GM19193 (cell line): Measurements from ENCODE around the gene EEF1AKMT3.

Source experiments
- POLR2A ChIP-seq: IDR thresholded peaks from 4 replicates; pipeline ENCODE4 v1.6.1; 2011; ENCODE audit not compliant: insufficient read depth, insufficient read length; ENCODE audit errors: extremely low read depth

The EEF1AKMT3 gene

GRCh38 chr12:57754411-57755193 is 17.8 kb upstream of the EEF1AKMT3 start, which contains the start of gene MARCHF9:
TSS of gene MARCHF9 (plus strand) at chr12:57755103. CDS start at chr12:57755529, 426 bp downstream.
- peak; percentile 40 for TF ChIP-seq POLR2A

DNA sequence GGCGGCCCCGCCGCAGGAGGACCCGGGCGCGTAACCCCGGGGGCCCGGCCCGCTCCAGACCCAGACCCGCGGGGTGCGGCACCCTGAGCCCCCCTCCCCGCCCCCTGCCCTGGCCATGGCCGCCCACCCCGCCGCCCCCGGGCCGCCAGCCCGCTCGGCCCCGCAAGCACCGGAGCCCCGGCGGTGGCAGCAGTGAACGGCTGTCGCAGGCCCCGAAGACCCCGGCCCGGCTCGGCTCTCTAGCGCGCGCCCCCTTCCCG is 17.3 kb upstream of the EEF1AKMT3 start:
- no peak for TF ChIP-seq POLR2A

GRCh38 chr12:57755454-57756372 is 16.7 kb upstream of the EEF1AKMT3 start:
- no peak for TF ChIP-seq POLR2A

DNA sequence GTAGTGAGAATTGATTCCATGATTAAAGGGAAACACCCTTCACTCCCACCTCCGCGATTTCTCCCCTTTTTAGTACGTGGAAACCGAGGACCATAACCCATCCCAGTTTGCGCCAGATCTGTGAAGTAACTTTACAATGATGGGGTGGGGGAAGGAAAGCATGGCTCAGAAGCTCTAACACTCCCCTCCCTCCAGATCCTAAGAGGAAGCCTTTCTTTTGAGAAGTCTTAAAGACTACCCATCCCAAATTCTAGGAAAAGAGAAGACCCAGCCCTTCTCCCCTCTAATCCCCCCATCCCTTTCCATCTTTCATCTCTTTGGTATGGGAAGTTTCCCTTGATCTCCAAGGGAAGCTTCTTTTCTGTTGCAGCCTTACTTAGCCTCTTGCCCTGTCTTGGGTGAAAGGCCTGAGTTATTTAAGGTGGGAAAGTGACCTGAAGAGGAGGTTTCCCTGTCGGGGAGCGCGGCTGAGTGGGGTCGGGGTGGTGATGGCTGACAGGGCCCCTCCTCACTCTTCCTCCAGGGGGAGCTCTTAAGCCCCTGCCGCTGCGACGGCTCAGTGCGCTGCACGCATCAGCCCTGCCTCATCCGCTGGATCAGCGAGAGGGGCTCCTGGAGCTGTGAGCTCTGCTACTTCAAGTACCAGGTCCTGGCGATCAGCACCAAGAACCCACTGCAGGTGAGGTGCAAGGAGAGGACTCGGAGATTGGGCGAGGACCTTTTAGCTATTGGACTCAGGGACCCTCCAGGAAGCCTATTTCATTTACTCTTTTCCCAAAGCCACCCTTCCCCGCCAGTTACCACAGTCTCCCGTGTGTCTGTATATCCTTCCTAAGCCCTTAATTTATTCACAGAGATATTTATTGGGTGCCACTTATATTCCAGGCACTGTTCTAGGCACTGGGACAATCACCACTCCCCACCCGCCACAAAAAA is 15.7 kb upstream of the EEF1AKMT3 start:
- no peak for TF ChIP-seq POLR2A

DNA sequence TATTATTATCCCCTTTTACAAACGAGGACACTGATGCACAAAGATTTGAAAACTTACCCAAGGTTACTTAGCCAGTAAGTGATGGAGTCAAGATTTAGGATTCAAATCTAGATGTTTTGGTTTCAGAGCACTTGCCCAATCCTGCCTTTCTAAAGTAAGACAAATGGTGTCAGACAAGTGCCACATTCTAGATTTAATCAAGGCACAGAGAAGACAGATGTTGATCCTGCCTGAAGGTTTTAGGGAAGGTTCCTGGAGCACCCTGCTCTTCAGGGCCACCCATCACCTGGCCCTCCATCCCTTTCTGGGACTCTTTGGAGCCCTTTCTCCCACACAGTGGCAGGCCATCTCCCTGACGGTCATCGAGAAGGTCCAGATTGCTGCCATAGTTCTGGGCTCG is 14.6 kb upstream of the EEF1AKMT3 start:
- TF ChIP-seq POLR2A = no peak

GRCh38 chr12:57758552-57759359 is 13.7 kb upstream of the EEF1AKMT3 start:
- no peak for TF ChIP-seq POLR2A

- no peak for TF ChIP-seq POLR2A
Measured at GRCh38 chr12:57759360-57759980, 12.9 kb upstream of the EEF1AKMT3 start.

DNA sequence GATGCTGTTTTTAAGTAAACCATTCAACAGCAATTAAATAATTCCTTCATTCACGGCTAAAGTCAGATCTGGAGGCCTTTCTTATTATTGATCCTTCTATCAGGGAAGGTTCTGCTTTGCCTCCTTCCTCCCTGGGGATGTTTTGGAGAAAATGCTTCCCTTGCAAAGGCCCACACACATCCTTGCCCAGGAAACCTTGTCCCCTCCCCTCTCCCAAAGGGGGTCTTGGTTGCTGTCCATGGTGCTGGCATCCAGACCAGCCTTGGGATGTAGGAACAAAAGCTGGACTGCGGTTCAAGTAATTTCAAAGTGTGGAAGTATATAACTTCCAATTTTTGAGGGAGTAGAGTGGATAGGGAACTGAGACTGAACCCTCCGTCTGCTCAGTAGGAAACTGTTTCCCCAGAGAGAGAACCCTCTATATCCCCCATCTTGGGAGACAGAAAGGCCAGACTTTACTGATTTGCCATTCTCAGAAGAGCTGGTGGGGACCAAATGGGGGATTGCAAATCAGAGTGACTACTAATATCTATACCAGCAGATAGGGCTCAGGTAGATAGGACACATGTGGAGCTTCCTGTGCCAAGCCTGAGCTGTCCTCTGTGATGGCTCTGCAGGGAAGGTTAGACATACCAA is 11.9 kb upstream of the EEF1AKMT3 start:
- TF ChIP-seq POLR2A = no peak

GRCh38 chr12:57761391-57761998 is 10.9 kb upstream of the EEF1AKMT3 start:
- TF ChIP-seq POLR2A = no peak

DNA sequence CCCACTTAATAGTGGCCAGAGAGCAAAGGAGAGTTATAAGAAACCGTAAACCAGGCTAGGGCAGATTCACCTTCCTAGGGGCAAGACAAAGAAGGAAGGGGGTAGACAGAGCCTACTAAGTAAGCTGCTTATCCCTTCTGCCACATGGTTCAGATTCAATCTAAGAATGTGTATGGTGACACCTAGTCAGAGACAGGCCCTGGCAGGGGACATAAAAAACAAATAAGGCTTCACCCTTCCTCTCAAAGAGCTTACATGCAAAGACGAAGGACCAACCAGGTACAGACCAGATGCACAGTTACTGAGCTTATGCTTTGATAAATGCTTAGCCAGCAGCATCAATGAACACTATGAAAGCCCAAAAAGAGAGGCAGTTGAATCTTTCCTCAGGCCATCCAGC is 10.0 kb upstream of the EEF1AKMT3 start:
- no peak for TF ChIP-seq POLR2A

GRCh38 chr12:57763881-57764661 is 8.3 kb upstream of the EEF1AKMT3 start:
- TF ChIP-seq POLR2A = no peak

DNA sequence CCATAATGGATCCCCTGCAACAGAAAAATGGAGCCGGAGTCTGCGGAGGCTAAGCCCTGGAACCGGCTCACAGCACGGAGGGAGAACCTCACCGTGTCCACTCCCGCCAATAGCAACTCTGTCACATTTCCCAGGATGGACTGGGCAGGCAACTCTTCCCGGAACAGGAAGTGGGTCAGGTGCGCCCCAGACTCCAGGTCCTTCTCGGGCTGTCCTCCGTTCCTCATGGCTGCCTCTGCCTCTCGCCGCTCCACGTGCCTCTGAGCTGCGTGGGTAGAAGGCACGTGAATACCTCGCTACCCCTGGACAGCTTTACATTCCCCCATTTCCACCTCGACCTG is 7.8 kb upstream of the EEF1AKMT3 start:
- TF ChIP-seq POLR2A = no peak
